ENCODE data around the gene NPHP4.

The NPHP4 gene

DNA sequence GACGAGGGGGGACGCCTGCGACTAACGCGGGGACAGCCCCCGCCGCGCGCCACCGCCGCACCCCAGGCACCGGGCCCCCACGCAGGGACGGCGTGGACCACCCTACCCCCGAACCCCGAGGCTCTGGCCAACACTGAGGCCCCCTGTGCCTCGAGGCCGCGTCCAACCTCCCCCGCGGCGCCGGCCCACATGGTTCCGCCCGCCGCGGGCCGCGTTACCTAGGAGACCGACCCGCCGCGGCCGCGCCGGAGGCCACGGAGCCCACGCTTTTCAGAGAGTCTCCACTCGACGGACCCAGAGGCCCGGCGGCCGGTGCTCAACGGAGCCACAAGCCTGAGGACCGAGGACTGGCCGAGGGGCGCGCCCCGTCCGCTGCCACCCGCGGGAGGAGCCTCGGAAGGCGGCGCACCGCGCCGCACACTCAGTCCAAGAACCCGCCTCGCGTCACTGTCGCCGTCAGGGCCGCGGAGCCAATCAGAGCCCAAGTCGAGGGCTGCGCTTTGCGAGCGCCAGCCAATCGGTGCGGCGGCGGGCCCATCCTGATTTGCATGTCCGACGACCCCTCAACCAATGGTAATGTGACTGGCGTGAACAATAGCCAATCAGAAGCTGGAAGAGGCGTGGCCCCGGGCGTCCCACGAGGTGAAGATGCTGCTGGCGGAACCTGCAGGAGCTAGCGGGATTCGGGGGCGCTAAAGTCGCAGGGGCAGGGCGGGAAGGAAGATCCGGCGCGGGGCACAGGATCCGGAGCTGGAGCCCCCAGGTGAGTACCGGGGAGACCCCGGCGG, at the start of gene NPHP4:
TSS of gene NPHP4 (minus strand) at position 400 of the 788 bp plus-strand sequence. CDS start 6,136 bp downstream, outside the sequence.
- Histone ChIP-seq H3K9me3 (ENCODE audit: control insufficient read depth in 1 of 2, low read length in 2 of 2) (no peaks in the 10 kb centered on the region), H3K27me3 (ENCODE audit: low read depth, low read length) (peaks cover 4% of the 10 kb centered on the region), H3K4me1 (ENCODE audit: control insufficient read depth in 1 of 2, insufficient read depth in 2 of 2, low read length in 2 of 2) (peaks cover 8 to 22% of the 10 kb centered on the region in 2 donors), H3K27ac (ENCODE audit: low read length) (no peak within 1 kb of the TSS), H3K4me3 (ENCODE audit: low read depth in 1 of 2, low read length in 2 of 2) (peak within 1 kb of the TSS; percentile 61 to 80), H3K36me3 (ENCODE audit: control insufficient read depth in 1 of 2, insufficient read depth in 2 of 2, low read length in 2 of 2) (no peaks in the 10 kb centered on the region)

DNA sequence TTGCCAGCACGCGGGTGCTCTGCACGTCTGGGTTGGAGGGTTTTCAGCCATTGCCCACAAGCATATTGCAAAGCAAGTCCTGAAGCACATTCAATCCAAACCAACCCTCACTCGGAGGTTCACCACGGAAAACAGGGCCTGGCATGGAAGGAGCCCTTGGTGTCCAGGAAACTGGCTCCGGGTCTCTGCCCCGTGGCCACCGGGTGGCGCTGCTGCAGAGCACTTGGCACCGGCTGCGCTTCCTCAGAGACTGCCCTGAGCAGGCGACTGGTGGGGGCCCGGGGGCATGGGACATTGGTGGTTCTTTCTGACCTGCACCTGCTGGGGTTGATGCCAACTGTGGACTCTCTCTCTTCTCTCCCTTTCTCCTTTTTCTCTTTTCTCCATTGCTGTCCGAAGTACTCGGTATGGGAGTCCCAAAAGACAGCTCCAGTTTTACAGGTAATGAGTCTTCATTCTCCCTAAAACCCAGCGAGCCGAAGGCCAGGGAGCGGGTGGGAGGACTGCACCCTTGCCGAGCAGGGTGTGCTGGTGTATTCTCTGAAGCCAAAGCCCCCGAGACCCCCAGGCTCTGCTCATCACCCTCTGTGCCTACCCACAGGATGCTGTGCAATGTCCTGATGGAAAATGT, 49.3 kb upstream of the NPHP4 start:
- Histone ChIP-seq H3K4me1 (ENCODE audit: control insufficient read depth in 1 of 2, insufficient read depth in 2 of 2, low read length in 2 of 2) (no peaks in the 10 kb centered on the region), H3K4me3 (ENCODE audit: low read depth in 1 of 2, low read length in 2 of 2) (no peak overlapping the region), H3K36me3 (ENCODE audit: control insufficient read depth in 1 of 2, insufficient read depth in 2 of 2, low read length in 2 of 2) (peaks cover 0 to 11% of the 10 kb centered on the region in 2 donors), H3K27ac (ENCODE audit: low read length) (no peak overlapping the region), H3K27me3 (ENCODE audit: low read depth, low read length) (no peaks in the 10 kb centered on the region), H3K9me3 (ENCODE audit: control insufficient read depth in 1 of 2, low read length in 2 of 2) (no peaks in the 10 kb centered on the region)

- H3K27me3 ChIP-seq (ENCODE audit: low read depth, low read length) = no peaks in the 10 kb centered on the region
- H3K4me3 ChIP-seq (ENCODE audit: low read depth in 1 of 2, low read length in 2 of 2) = no peak overlapping the region
- H3K36me3 ChIP-seq (ENCODE audit: control insufficient read depth in 1 of 2, insufficient read depth in 2 of 2, low read length in 2 of 2) = peaks cover 0 to 11% of the 10 kb centered on the region in 2 donors
- no peaks in the 10 kb centered on the region for H3K4me1 ChIP-seq (ENCODE audit: control insufficient read depth in 1 of 2, insufficient read depth in 2 of 2, low read length in 2 of 2)
- no peaks in the 10 kb centered on the region for H3K9me3 ChIP-seq (ENCODE audit: control insufficient read depth in 1 of 2, low read length in 2 of 2)
- no peak overlapping the region for H3K27ac ChIP-seq (ENCODE audit: low read length)
These were observed 48.7 kb upstream of the NPHP4 start for GRCh38 chr1:6040861-6041415.

DNA sequence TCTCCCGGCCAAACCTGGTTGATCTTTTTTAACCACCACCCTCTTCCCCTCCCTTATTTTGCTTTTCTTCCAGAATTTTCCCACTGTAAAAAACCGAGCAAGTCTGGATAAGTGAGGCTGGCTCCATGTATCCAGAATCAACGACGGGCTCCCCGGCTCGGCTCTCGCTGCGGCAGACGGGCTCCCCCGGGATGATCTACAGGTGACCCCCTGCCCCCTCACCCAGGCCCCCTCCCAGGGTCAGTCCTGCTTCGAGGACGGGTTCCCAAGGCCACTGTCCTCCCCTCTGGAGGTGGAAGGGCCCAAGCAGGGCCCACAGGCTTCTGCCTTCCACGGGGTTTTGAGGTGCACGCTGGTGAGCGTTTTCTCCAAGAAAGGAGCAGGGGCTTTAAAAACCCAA, 48.2 kb upstream of the NPHP4 start:
- Histone ChIP-seq H3K9me3 (ENCODE audit: control insufficient read depth in 1 of 2, low read length in 2 of 2) (no peaks in the 10 kb centered on the region), H3K27me3 (ENCODE audit: low read depth, low read length) (no peaks in the 10 kb centered on the region), H3K36me3 (ENCODE audit: control insufficient read depth in 1 of 2, insufficient read depth in 2 of 2, low read length in 2 of 2) (peaks cover 0 to 11% of the 10 kb centered on the region in 2 donors), H3K4me1 (ENCODE audit: control insufficient read depth in 1 of 2, insufficient read depth in 2 of 2, low read length in 2 of 2) (no peaks in the 10 kb centered on the region), H3K27ac (ENCODE audit: low read length) (no peak overlapping the region), H3K4me3 (ENCODE audit: low read depth in 1 of 2, low read length in 2 of 2) (no peak overlapping the region)

DNA sequence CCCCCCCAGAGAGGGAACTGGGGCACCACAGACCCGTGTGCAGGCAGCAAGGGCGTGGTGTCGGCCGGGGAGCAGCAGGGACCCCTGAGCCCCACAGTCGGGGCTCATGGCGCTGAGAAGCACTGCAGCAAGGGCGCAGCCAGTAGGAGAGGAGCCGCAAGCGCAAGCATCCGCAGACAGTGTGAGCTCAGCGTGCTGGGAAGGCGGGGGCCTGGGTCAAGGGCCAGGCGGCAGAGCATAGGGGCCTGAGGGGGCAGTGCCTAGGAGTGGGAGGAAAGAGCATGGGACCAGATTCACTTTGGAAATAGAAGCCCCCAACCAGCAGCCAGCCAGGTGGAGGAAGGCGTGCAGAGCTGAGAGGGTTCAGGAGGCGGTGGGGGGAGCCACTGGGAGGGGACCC, 46.8 kb upstream of the NPHP4 start:
- Histone ChIP-seq H3K4me1 (ENCODE audit: control insufficient read depth in 1 of 2, insufficient read depth in 2 of 2, low read length in 2 of 2) (no peaks in the 10 kb centered on the region), H3K27me3 (ENCODE audit: low read depth, low read length) (no peaks in the 10 kb centered on the region), H3K9me3 (ENCODE audit: control insufficient read depth in 1 of 2, low read length in 2 of 2) (no peaks in the 10 kb centered on the region), H3K4me3 (ENCODE audit: low read depth in 1 of 2, low read length in 2 of 2) (no peak overlapping the region), H3K27ac (ENCODE audit: low read length) (no peak overlapping the region), H3K36me3 (ENCODE audit: control insufficient read depth in 1 of 2, insufficient read depth in 2 of 2, low read length in 2 of 2) (peaks cover 0 to 11% of the 10 kb centered on the region in 2 donors)

DNA sequence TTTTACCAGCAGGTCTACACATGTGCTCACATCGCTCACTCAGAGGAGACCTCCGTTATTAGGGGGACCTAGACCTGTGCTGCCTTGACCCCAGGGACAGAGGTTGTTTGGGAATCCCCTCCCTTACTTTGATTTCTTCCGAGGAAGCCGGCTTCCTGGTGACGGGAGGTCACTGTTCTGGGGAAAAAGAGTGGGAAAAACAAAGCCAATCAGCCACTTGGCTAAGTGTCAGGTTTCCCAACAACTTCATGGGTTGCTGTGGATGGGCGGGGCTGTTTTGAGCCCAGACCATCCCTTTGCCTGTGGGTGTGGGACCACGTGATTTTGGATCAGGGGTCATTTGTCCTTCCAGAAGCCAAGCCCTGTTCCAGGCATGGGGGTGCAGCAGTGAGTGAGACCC, 46.4 kb upstream of the NPHP4 start:
- Histone ChIP-seq H3K4me1 (ENCODE audit: control insufficient read depth in 1 of 2, insufficient read depth in 2 of 2, low read length in 2 of 2) (no peaks in the 10 kb centered on the region), H3K27ac (ENCODE audit: low read length) (no peak overlapping the region), H3K4me3 (ENCODE audit: low read depth in 1 of 2, low read length in 2 of 2) (no peak overlapping the region), H3K36me3 (ENCODE audit: control insufficient read depth in 1 of 2, insufficient read depth in 2 of 2, low read length in 2 of 2) (peaks cover 0 to 11% of the 10 kb centered on the region in 2 donors), H3K27me3 (ENCODE audit: low read depth, low read length) (no peaks in the 10 kb centered on the region), H3K9me3 (ENCODE audit: control insufficient read depth in 1 of 2, low read length in 2 of 2) (no peaks in the 10 kb centered on the region)

DNA sequence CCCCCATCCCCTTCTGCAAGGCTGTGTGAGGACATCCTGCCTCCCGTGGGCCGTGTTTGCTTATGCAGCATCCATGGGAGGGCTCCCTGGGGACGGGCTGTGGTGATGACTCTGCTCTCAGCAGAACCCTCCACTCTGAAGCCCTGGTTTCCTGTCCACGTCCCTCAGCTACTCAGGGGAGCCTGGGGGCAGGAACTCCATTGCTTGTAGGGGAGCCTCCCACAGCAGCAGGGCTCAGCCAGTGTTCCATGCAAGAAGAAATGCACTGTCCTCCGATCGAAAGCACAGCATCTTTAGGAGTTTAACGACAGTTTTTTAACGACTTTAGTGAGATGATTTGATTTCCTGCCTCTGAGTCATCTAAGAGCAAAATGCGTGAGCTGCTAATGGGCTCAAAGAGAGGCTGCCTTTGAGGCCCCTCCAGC, 45.1 kb upstream of the NPHP4 start:
- no peaks in the 10 kb centered on the region for H3K4me1 ChIP-seq (ENCODE audit: control insufficient read depth in 1 of 2, insufficient read depth in 2 of 2, low read length in 2 of 2)
- H3K4me3 ChIP-seq (ENCODE audit: low read depth in 1 of 2, low read length in 2 of 2) = no peak overlapping the region
- no peak overlapping the region for H3K27ac ChIP-seq (ENCODE audit: low read length)
- peaks cover 0 to 10% of the 10 kb centered on the region in 2 donors for H3K36me3 ChIP-seq (ENCODE audit: control insufficient read depth in 1 of 2, insufficient read depth in 2 of 2, low read length in 2 of 2)
- no peaks in the 10 kb centered on the region for H3K27me3 ChIP-seq (ENCODE audit: low read depth, low read length)
- H3K9me3 ChIP-seq (ENCODE audit: control insufficient read depth in 1 of 2, low read length in 2 of 2) = no peaks in the 10 kb centered on the region

- H3K27me3 ChIP-seq (ENCODE audit: low read depth, low read length) = no peaks in the 10 kb centered on the region
- no peak overlapping the region for H3K27ac ChIP-seq (ENCODE audit: low read length)
- H3K9me3 ChIP-seq (ENCODE audit: control insufficient read depth in 1 of 2, low read length in 2 of 2) = no peaks in the 10 kb centered on the region
- H3K4me1 ChIP-seq (ENCODE audit: control insufficient read depth in 1 of 2, insufficient read depth in 2 of 2, low read length in 2 of 2) = no peaks in the 10 kb centered on the region
- H3K36me3 ChIP-seq (ENCODE audit: control insufficient read depth in 1 of 2, insufficient read depth in 2 of 2, low read length in 2 of 2) = peaks cover 0 to 4% of the 10 kb centered on the region in 2 donors
- H3K4me3 ChIP-seq (ENCODE audit: low read depth in 1 of 2, low read length in 2 of 2) = no peak overlapping the region
These were observed 43.5 kb upstream of the NPHP4 start for GRCh38 chr1:6035719-6036118.

GRCh38 chr1:6035303-6035702, 43.1 kb upstream of the NPHP4 start:
- no peaks in the 10 kb centered on the region for H3K9me3 ChIP-seq (ENCODE audit: control insufficient read depth in 1 of 2, low read length in 2 of 2)
- H3K4me3 ChIP-seq (ENCODE audit: low read depth in 1 of 2, low read length in 2 of 2) = no peak overlapping the region
- no peaks in the 10 kb centered on the region for H3K4me1 ChIP-seq (ENCODE audit: control insufficient read depth in 1 of 2, insufficient read depth in 2 of 2, low read length in 2 of 2)
- H3K36me3 ChIP-seq (ENCODE audit: control insufficient read depth in 1 of 2, insufficient read depth in 2 of 2, low read length in 2 of 2) = peaks cover 0 to under 1% of the 10 kb centered on the region in 2 donors
- H3K27ac ChIP-seq (ENCODE audit: low read length) = no peak overlapping the region
- no peaks in the 10 kb centered on the region for H3K27me3 ChIP-seq (ENCODE audit: low read depth, low read length)

DNA sequence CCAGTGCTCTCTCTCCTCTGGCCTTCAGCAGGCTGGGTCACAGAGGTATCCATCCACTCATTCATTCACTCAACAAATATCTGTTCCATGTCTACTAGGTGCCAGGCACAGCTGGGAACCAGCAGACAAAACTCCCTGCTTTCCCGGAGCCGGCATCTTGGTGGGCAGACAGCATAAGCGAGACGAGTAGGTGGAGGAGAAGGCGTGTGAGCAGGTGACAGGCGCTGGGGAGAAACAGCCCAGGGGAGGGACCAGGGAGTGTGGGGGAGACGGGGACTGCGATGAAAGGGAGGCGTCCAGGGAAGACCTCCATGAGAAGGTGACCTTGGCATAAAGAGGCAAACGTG, 42.5 kb upstream of the NPHP4 start:
- H3K4me1 ChIP-seq (ENCODE audit: control insufficient read depth in 1 of 2, insufficient read depth in 2 of 2, low read length in 2 of 2) = no peaks in the 10 kb centered on the region
- H3K36me3 ChIP-seq (ENCODE audit: control insufficient read depth in 1 of 2, insufficient read depth in 2 of 2, low read length in 2 of 2) = no peaks in the 10 kb centered on the region
- H3K4me3 ChIP-seq (ENCODE audit: low read depth in 1 of 2, low read length in 2 of 2) = no peak overlapping the region
- no peak overlapping the region for H3K27ac ChIP-seq (ENCODE audit: low read length)
- no peaks in the 10 kb centered on the region for H3K9me3 ChIP-seq (ENCODE audit: control insufficient read depth in 1 of 2, low read length in 2 of 2)
- H3K27me3 ChIP-seq (ENCODE audit: low read depth, low read length) = peaks cover 1% of the 10 kb centered on the region

- Histone ChIP-seq H3K9me3 (ENCODE audit: control insufficient read depth in 1 of 2, low read length in 2 of 2) (no peaks in the 10 kb centered on the region), H3K27me3 (ENCODE audit: low read depth, low read length) (peaks cover 4% of the 10 kb centered on the region), H3K27ac (ENCODE audit: low read length) (no peak overlapping the region), H3K4me3 (ENCODE audit: low read depth in 1 of 2, low read length in 2 of 2) (no peak overlapping the region), H3K36me3 (ENCODE audit: control insufficient read depth in 1 of 2, insufficient read depth in 2 of 2, low read length in 2 of 2) (no peaks in the 10 kb centered on the region), H3K4me1 (ENCODE audit: control insufficient read depth in 1 of 2, insufficient read depth in 2 of 2, low read length in 2 of 2) (no peaks in the 10 kb centered on the region)
These were observed 41.9 kb upstream of the NPHP4 start for GRCh38 chr1:6033986-6034749.

All from muscle layer of duodenum (tissue), 2 donors.